A549 (cell line): ENCODE data around the gene ATP9A.

Experiments
- MAFK ChIP-seq: fragments of 450-650 bp; IDR thresholded peaks from 2 replicates; pipeline ENCODE4 v1.6.1; 2014; ENCODE audit not compliant: partially characterized antibody
- TF ChIP-seq, protein P1 (sequence below): fragments of 450-650 bp; IDR thresholded peaks from 2 replicates; pipeline ENCODE4 v1.6.1; 2014; ENCODE audit warnings: antibody characterized with exemption

DNA sequence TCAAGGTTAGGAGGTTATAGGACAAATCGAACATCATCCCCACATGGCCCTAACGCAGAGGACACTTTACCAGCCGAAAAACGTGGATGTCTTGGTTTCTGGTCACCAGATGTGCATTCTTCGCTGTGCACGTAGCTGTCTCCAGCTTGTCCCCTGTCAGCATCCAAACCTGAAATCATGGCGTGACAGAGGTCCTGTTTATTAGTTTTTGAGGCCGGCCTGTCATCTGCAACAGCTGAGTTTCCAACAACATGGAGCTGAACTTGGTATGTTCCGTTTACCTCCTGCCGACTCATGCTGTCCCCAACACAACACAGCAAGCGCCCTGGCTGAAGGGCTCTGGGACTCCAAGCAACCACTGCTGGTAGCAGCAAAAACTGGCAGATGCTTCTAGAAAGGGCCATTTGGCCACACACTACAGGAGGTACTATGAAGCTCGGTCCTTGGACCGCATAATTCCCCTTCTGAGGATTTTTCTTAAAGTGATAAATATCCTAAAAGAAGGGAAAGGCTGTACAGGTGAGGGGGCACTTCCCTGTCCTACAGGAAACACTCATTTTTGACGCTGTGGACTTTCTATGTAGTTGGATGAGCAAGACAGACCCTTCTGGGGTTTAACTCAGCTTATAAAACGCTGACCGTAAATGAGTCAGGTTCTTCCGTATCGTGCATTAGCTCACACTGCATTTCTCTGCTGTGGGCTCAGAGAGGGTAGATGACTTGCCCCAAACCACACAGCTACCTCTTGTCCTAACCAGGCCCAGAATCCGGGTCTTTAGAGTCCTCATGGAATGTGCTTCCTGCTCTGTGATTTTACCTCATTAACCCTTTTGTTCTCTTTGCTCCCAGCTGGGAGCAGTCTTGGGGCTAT lies 146.0 kb downstream of the ATP9A start:
- TF ChIP-seq MAFK, result no peak
- TF ChIP-seq, protein P1, sequence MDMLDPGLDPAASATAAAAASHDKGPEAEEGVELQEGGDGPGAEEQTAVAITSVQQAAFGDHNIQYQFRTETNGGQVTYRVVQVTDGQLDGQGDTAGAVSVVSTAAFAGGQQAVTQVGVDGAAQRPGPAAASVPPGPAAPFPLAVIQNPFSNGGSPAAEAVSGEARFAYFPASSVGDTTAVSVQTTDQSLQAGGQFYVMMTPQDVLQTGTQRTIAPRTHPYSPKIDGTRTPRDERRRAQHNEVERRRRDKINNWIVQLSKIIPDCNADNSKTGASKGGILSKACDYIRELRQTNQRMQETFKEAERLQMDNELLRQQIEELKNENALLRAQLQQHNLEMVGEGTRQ, result no peak
